Chondrocyte (in vitro differentiated cells): Measurements from ENCODE around the gene SLC27A5. TPM values are rescaled to one million over a fixed set of nuclear protein-coding genes. Genes with fewer than 3 reads are reported as not detected.

Source experiments
- DNase-seq: peaks from one replicate; pipeline ENCODE4 v3.0.0; 2021; ENCODE audit warnings: mixed read lengths, low spot score
- H3K27ac Mint-ChIP-seq: one replicate; pipeline ENCODE4 v1.8.0; 2021; ENCODE audit warnings: mild to moderate bottlenecking, moderate library complexity, mixed read lengths; ENCODE audit not compliant: unreplicated experiment
- H3K27me3 Mint-ChIP-seq: 2 replicates; pipeline ENCODE4 v1.8.0; 2021; ENCODE audit warnings: low read depth, mixed read lengths
- H3K36me3 Mint-ChIP-seq: 2 replicates; pipeline ENCODE4 v1.8.0; 2021; ENCODE audit warnings: low read depth, mixed read lengths
- H3K4me1 Mint-ChIP-seq: 2 replicates; pipeline ENCODE4 v1.8.0; 2021; ENCODE audit warnings: low read depth, mild to moderate bottlenecking, mixed read lengths
- H3K4me3 Mint-ChIP-seq: one replicate; pipeline ENCODE4 v1.8.0; 2021; ENCODE audit warnings: mild to moderate bottlenecking, moderate library complexity, mixed read lengths; ENCODE audit not compliant: unreplicated experiment
- H3K9me3 Mint-ChIP-seq: 2 replicates; pipeline ENCODE4 v1.8.0; 2021; ENCODE audit warnings: low read depth, mixed read lengths
- total RNA-seq: library from RNA; stranded (reverse); gene quantifications from 3 replicates; pipeline ENCODE4 v1.2.1, GENCODE V29; 2021
- TF ChIP-seq, protein P1 (sequence below): fragments of 200-600 bp; sonication (generic); IDR thresholded peaks from 2 replicates; pipeline ENCODE4 v1.5.0; 2021; ENCODE audit warnings: antibody characterized with exemption, mild to moderate bottlenecking, moderate library complexity

Gene SLC27A5
- total RNA-seq, 1 donor from 2014 or later, result 4.7 TPM

DNA sequence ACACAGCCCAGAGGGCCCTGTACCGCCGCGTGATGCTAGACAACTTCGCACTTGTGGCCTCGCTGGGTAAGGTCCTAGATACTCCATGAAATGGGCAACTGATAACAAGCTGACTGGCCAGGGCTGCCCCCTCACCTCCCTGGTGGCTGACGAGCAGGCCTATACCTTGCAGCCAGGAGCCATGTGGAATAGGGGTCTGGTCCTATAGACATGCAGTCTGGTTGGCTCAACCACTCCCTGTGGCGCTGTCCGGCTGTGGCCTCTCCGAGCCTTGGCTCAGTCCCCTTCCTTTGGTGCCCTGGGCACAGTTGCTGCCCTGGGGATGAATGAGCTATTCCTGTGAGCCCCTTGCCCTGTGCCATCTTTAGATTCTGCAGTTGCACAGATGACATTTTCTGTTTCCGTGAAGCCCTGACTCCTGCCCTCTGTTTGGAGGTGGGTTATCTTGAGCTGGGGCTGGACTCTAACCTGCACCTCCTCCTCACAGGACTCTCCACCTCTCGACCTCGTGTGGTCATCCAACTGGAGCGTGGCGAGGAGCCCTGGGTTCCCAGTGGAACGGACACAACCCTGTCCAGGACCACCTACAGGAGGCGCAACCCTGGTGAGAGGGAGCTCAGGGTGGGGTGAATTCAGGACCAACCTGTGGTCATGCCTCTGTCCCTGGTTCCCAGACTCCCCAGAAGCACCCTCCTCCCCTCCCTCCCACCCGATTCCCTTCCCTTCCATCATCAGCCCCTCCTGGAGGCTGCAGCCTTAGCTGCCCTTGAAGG, 42.4 kb downstream of the SLC27A5 start:
- no peak overlapping the region for H3K4me3 Mint-ChIP-seq
- peaks cover 27% of the 10 kb centered on the region for H3K4me1 Mint-ChIP-seq
- no peak overlapping the region for H3K27ac Mint-ChIP-seq
- H3K36me3 Mint-ChIP-seq, result peaks cover 3% of the 10 kb centered on the region
- H3K27me3 Mint-ChIP-seq, result no peaks in the 10 kb centered on the region
- TF ChIP-seq, protein P1, sequence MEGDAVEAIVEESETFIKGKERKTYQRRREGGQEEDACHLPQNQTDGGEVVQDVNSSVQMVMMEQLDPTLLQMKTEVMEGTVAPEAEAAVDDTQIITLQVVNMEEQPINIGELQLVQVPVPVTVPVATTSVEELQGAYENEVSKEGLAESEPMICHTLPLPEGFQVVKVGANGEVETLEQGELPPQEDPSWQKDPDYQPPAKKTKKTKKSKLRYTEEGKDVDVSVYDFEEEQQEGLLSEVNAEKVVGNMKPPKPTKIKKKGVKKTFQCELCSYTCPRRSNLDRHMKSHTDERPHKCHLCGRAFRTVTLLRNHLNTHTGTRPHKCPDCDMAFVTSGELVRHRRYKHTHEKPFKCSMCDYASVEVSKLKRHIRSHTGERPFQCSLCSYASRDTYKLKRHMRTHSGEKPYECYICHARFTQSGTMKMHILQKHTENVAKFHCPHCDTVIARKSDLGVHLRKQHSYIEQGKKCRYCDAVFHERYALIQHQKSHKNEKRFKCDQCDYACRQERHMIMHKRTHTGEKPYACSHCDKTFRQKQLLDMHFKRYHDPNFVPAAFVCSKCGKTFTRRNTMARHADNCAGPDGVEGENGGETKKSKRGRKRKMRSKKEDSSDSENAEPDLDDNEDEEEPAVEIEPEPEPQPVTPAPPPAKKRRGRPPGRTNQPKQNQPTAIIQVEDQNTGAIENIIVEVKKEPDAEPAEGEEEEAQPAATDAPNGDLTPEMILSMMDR, result no peak
- no peaks in the 10 kb centered on the region for H3K9me3 Mint-ChIP-seq
- no peak for DNase-seq

DNA sequence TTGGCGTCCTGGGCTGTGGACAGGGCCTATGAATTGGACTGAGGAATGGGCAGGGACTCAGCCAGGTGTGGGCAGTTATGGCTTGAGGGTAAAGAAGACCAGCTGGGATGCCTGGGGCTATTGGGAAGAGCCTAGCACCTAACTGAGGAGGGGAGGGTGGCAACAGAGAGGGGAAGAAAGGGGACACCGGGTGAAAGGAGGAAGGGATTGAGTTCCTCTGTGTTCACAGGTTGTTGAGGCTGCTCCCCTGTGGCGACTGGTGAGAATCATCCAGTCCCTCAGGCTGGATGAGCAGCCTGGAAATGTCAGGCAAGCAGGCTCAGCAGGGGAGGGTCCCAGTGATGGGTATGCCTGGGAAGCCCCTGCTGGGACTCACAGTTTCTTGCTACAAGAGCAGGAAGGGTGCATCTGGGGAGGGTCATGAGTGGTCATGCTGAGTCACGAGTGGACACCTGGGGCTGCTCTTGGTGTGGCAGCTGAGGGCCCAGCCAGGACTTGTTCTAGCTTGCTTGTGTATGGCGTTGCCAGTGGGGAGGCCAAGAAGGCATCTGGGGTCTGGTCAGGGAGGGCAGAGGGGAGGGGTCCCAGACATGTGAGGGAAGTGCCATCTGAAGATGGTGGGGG, 43.5 kb downstream of the SLC27A5 start:
- TF ChIP-seq, protein P1, result no peak
- Mint-ChIP-seq H3K4me3 (peak overlapping the region; percentile 85), H3K27ac (peak overlapping the region; percentile 76), H3K9me3 (no peaks in the 10 kb centered on the region), H3K36me3 (peaks cover 3% of the 10 kb centered on the region), H3K27me3 (no peaks in the 10 kb centered on the region), H3K4me1 (peaks cover 21% of the 10 kb centered on the region)
- no peak for DNase-seq

DNA sequence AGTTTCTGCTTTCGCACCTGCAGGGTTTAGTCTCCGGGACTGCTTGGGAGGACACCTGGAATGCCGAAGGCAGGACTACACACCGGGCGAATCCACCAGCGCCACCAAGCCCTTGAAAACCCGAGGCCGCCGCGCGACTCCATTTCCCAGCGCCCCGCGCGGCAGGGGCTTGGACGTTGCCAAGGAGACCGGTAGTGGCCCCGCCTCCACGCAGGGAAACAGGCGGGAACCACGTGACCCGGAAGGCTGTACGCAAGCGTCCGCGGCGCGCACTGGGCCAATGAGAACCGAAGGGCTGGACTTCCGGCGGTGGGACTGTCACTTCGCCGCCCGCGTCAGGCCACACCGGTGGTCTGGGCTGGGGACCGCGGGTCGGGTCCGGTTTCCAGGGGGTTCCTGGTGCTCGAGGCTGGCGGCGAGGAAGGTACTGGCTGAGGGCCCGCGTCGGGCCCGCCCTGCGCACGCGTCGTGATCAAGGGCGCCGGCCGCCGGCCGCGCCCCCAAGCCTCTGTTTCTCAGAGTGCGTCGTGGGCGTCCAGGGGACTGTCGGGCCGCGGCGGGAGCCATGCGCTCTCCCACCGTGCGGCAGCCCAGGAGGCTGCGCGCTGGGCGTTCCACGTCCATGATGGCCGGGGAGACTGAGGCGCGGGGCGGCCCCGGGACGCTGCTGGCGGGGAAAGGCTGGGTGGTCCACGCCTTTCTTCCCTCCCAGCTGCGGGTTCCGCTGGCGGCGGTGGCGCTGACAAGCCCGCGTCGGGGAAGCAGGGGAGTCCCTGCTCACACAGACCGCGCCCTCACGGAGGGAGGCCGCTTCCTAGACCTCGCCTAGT, 44.8 kb downstream of the SLC27A5 start, which contains the start of gene ZNF324:
Gene ZNF324, plus strand, starts transcription at position 321 of the 830 bp plus-strand sequence. CDS start 2,106 bp downstream, outside the sequence.
- peak within 1 kb of the TSS; percentile 85 for H3K4me3 Mint-ChIP-seq
- peaks cover 21% of the 10 kb centered on the region for H3K4me1 Mint-ChIP-seq
- H3K27me3 Mint-ChIP-seq, result no peaks in the 10 kb centered on the region
- peaks cover 3% of the 10 kb centered on the region for H3K36me3 Mint-ChIP-seq
- H3K9me3 Mint-ChIP-seq, result no peaks in the 10 kb centered on the region
- peak within 1 kb of the TSS; percentile 86 for H3K27ac Mint-ChIP-seq
- TF ChIP-seq, protein P1, result peak; percentile 14
- DNase-seq, result peak; percentile 99

DNA sequence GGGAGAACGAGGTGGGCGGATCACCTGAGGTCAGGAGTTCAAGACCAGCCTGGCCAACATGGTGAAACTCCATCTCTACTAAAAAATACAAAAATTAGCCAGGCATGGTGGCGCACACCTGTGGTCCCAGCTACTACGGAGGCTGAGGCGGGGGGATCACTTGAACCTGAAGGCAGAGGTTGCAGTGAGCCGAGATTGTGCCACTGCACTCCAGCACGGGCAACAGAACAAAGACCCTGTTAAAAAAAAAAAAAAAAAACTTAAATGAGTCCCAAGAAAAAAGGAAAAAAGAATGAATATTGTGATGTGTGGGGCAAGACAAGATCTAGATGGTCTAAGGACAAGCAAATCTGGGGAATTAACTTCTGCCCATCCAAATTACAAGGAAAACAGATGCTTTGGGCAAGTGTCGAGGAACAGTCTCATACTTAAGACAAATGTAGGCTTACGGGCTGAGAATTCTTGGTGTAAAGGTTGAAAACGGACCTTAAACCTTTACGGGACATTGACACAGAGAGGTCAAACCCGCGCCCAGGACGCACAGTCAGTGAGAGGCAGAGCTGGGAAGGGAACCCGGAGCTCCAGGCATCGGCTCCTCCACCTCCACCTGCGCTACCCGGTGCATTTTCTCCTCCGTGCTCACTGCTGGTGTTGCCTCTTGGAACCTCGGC, 45.6 kb downstream of the SLC27A5 start:
- Mint-ChIP-seq H3K36me3 (peaks cover 3% of the 10 kb centered on the region), H3K4me3 (peak overlapping the region; percentile 85), H3K27me3 (no peaks in the 10 kb centered on the region), H3K4me1 (peaks cover 21% of the 10 kb centered on the region), H3K27ac (no peak overlapping the region), H3K9me3 (no peaks in the 10 kb centered on the region)
- TF ChIP-seq, protein P1, result no peak
- no peak for DNase-seq
